GM12878 (cell line): ENCODE measurements around the gene SLC8B1. TPM values are rescaled to one million over a fixed set of nuclear protein-coding genes. Genes with fewer than 3 reads are reported as not detected.

ENCODE experiments used
- ATAC-seq: fragments of 200-7000 bp; cut with Tn5 transposase; 3 replicates; pipeline ENCODE4 v1.9.1; 2020; ENCODE audit warnings: mild to moderate bottlenecking, moderate library complexity
- BruUV-seq: library from RNA; stranded (reverse); fragments of 400-500 nt; replicated peaks from 2 replicates; lab custom pipeline; 2021; lab: Mats Ljungman, UMichigan
- CTCF ChIA-PET: fragments of 300-600 bp; sonication (Branson Sonifier 250); formaldehyde crosslinking; extraction: SDS; loops from one replicate; lab custom pipeline; 2021; ENCODE audit warnings: inconsistent platforms; lab: Yijun Ruan, JAX
- POLR2A ChIA-PET: fragments of 350-600 bp; formaldehyde crosslinking; extraction: SDS; loops from one replicate; lab custom pipeline; 2021; ENCODE audit warnings: inconsistent platforms; lab: Charles Lee
- RAD21 ChIA-PET: fragments of 300-600 bp; sonication (Branson Sonifier 250); formaldehyde crosslinking; loops from one replicate; lab custom pipeline; 2023; ENCODE audit warnings: antibody characterized with exemption; ENCODE audit not compliant: unreplicated experiment; lab: Charles Lee
- SMC1A ChIA-PET: fragments of 300-600 bp; sonication (Branson Sonifier 250); formaldehyde crosslinking; loops from one replicate; lab custom pipeline; 2023; ENCODE audit not compliant: unreplicated experiment, uncharacterized antibody; lab: Charles Lee
- DNase-seq: peaks from one replicate; pipeline ENCODE4 v3.0.0-alpha.2; 2011; ENCODE audit warnings: low read depth, low spot score
- FAIRE-seq: peaks from 3 replicates; lab custom pipeline; 2011; peaks lifted over from hg19 to GRCh38; lab: Jason Lieb, UNC
- H2AFZ ChIP-seq: 2 replicates; pipeline ENCODE4 v1.6.0; 2011; ENCODE audit warnings: low read depth, low read length, control low read depth; ENCODE audit not compliant: control insufficient read depth
- H3K27ac ChIP-seq: 2 replicates; pipeline ENCODE4 v1.5.1; 2011; ENCODE audit warnings: control low read depth; ENCODE audit not compliant: control insufficient read depth, insufficient read depth
- H3K27me3 ChIP-seq, 2 experiments: replicated peaks in 1 of 2; 2 replicates each; pipeline versions ENCODE4 v1.6.0 to v1.6.1; 2011; ENCODE audit warnings: low read length in 1 of 2; ENCODE audit not compliant: control insufficient read depth in 2 of 2, insufficient read depth in 2 of 2
- H3K36me3 ChIP-seq, 2 experiments: 2 replicates each; pipeline ENCODE4 v1.5.1; 2011; ENCODE audit warnings: low read length in 1 of 2; ENCODE audit not compliant: control insufficient read depth in 2 of 2, insufficient read depth in 2 of 2
- H3K4me1 ChIP-seq: 2 replicates; pipeline ENCODE4 v1.6.1; 2011; ENCODE audit warnings: mild to moderate bottlenecking, low read length, moderate library complexity, mixed read lengths; ENCODE audit not compliant: control insufficient read depth, insufficient read depth
- H3K4me2 ChIP-seq: 2 replicates; pipeline ENCODE4 v1.6.0; 2011; ENCODE audit warnings: control low read depth; ENCODE audit not compliant: control insufficient read depth, insufficient read depth
- H3K4me3 ChIP-seq: fragments of 200-600 bp; sonication (generic); 2 replicates; pipeline ENCODE4 v1.5.1; 2016
- H3K79me2 ChIP-seq: 2 replicates; pipeline ENCODE4 v1.6.0; 2011; ENCODE audit warnings: low read length; ENCODE audit not compliant: control insufficient read depth, insufficient read depth
- H3K9ac ChIP-seq: 2 replicates; pipeline ENCODE4 v1.8.0; 2011; ENCODE audit warnings: low read length, control low read depth, mixed read lengths; ENCODE audit not compliant: control insufficient read depth, insufficient read depth
- H3K9me3 ChIP-seq: replicated peaks from 3 replicates; pipeline ENCODE4 v1.5.1; 2011; ENCODE audit warnings: mild to moderate bottlenecking, low read length; ENCODE audit not compliant: control insufficient read depth, insufficient read depth
- H4K20me1 ChIP-seq: 2 replicates; pipeline ENCODE4 v1.6.0; 2011; ENCODE audit not compliant: control insufficient read depth, insufficient read depth
- HDAC6 ChIP-seq: fragments of 200-600 bp; sonication (generic); IDR thresholded peaks from one replicate; pipeline ENCODE4 v1.8.0; 2017; ENCODE audit warnings: antibody characterized with exemption; ENCODE audit not compliant: unreplicated experiment
- YY1 ChIP-seq: IDR thresholded peaks from 2 replicates; pipeline ENCODE4 v1.6.1; 2011; ENCODE audit warnings: low read depth, mild to moderate bottlenecking, low read length
- WGBS: methylation state at CpG from one replicate; pipeline ENCODE4 v1.1.6; 2016; ENCODE audit warnings: low lambda C conversion rate; ENCODE audit not compliant: insufficient replicate concordance, insufficient coverage; ENCODE audit errors: missing lambda C conversion rate; 5-methylcytosine and 5-hydroxymethylcytosine counted together
- in situ Hi-C: fragments of 300-500 bp; cut with MboI; formaldehyde crosslinking; loops from 9 replicates; pipeline ENCODE4 v1.14.3; 2018; ENCODE audit warnings: mixed read lengths
- intact Hi-C: fragments of 100-400 bp; cut with micrococcal nuclease; formaldehyde crosslinking; loops from one replicate; pipeline ENCODE4 v1.14.2; 2022; ENCODE audit not compliant: unreplicated experiment
- polyA plus RNA-seq, 11 experiments: library from polyadenylated mRNA; depleted of rRNA in 4 of 11; unstranded in 6 of 11; stranded (reverse) in 5 of 11; fragments of >200 nt; fragmentation: Nextera tagmentation in 4 of 11; fragmentation: Illumina TruSeq in 1 of 11; extraction: Ambion mirVana in 4 of 11; extraction: Trizol in 1 of 11; gene quantifications; 1 replicate in 1 of 11; 2 replicates in 10 of 11; pipeline versions ENCODE4 v1.2.1 to v1.2.3, GENCODE V29; 2011 to 2016; ENCODE audit warnings: inconsistent platforms in 2 of 11, missing spikeins in 2 of 11, low read depth in 1 of 11
- total RNA-seq, 4 experiments: library from RNA; depleted of rRNA in 3 of 4; stranded (reverse); fragments of >200 nt in 3 of 4; fragmentation: Illumina TruSeq in 1 of 4; extraction: Trizol in 1 of 4; gene quantifications; 2 replicates each; pipeline versions ENCODE4 v1.2.1 to v1.2.3, GENCODE V29; 2013 to 2021
- TF ChIP-seq, protein P1 (sequence below): IDR thresholded peaks from 2 replicates; pipeline ENCODE4 v1.6.1; 2012; ENCODE audit warnings: mild to moderate bottlenecking, low read depth, low read length

Gene SLC8B1
- total and polyA plus RNA-seq, 10 of the 15 experiments (the other 5 are each of a cell fraction or from before 2014, with no cell fraction given): 0.18 to 12.3 (median 6.8) TPM

DNA sequence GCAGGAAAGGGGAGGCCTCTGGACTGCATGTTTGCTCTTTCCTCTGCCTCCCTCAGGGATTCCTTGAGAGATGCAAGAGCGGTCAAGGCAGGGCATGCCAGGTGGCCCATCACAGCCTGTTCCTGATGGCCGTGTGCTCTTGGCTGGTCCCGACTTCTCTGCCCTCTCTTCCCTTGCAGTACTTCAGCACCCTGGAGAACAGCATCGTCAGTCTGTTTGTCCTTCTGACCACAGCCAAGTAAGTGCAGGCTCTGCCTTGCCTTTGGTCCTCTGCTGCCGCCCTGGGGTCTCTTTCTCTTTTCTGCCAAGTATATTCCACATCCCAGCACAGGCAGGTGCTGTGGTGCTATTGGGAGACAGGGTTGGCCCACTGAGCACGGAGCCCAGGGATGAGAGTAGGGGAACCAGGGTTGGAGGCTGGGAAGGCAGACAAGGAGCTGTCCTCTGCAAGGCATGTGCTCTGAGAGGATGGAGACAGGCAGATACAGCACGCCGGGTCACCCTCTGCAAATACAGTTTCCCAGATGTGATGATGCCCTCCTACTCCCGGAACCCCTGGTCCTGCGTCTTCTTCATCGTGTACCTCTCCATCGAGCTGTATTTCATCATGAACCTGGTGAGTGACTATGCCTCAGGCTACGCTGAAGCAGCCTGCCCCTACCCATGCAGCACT, 61.7 kb downstream of the SLC8B1 start:
- H3K27me3 ChIP-seq: no peaks in the 10 kb centered on the region
- WGBS: 97% methylated on average over 13 of the region's 13 CpGs
- no peaks in the 10 kb centered on the region for H3K9me3 ChIP-seq
- CTCF ChIA-PET: interaction anchor here (0.6 kb wide), 1 partner anchor 8 kb away, joined by 4 read pairs; no protein-coding TSS in a partner anchor
- in situ Hi-C loops: no loop called here
- no peak overlapping the region for H3K4me3 ChIP-seq
- no peak overlapping the region for H3K4me2 ChIP-seq
- no peaks in the 10 kb centered on the region for H3K79me2 ChIP-seq
- DNase-seq: no peak
- peaks cover 3% of the 10 kb centered on the region for H3K4me1 ChIP-seq
- no peak overlapping the region for H3K27ac ChIP-seq
- RAD21 ChIA-PET: no interaction called here
- intact Hi-C loops: loop anchor here (10.0 kb wide), 1 partner anchor 78 kb away; no protein-coding TSS in a partner anchor
- FAIRE-seq: no peak
- H3K9ac ChIP-seq: no peak overlapping the region
- H4K20me1 ChIP-seq: no peaks in the 10 kb centered on the region
- ATAC-seq: no peak
- SMC1A ChIA-PET: interaction anchor here (0.7 kb wide), 1 partner anchor 1146 kb away, joined by 3 read pairs; no protein-coding TSS in a partner anchor
- no TSS peak for BruUV-seq
- no peak overlapping the region for H2AFZ ChIP-seq
- POLR2A ChIA-PET: interaction anchor here (0.6 kb wide), 1 partner anchor 50 kb away, joined by 3 read pairs; no protein-coding TSS in a partner anchor
- no peak for TF ChIP-seq YY1
- no peak for TF ChIP-seq HDAC6
- TF ChIP-seq, protein P1, sequence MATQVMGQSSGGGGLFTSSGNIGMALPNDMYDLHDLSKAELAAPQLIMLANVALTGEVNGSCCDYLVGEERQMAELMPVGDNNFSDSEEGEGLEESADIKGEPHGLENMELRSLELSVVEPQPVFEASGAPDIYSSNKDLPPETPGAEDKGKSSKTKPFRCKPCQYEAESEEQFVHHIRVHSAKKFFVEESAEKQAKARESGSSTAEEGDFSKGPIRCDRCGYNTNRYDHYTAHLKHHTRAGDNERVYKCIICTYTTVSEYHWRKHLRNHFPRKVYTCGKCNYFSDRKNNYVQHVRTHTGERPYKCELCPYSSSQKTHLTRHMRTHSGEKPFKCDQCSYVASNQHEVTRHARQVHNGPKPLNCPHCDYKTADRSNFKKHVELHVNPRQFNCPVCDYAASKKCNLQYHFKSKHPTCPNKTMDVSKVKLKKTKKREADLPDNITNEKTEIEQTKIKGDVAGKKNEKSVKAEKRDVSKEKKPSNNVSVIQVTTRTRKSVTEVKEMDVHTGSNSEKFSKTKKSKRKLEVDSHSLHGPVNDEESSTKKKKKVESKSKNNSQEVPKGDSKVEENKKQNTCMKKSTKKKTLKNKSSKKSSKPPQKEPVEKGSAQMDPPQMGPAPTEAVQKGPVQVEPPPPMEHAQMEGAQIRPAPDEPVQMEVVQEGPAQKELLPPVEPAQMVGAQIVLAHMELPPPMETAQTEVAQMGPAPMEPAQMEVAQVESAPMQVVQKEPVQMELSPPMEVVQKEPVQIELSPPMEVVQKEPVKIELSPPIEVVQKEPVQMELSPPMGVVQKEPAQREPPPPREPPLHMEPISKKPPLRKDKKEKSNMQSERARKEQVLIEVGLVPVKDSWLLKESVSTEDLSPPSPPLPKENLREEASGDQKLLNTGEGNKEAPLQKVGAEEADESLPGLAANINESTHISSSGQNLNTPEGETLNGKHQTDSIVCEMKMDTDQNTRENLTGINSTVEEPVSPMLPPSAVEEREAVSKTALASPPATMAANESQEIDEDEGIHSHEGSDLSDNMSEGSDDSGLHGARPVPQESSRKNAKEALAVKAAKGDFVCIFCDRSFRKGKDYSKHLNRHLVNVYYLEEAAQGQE: peak; percentile 42; the same call in 1 of the 2 replicates
- TF ChIP-seq, all 136 proteins: peak for 1
- peaks cover 15 to 25% of the 10 kb centered on the region in 2 experiments for H3K36me3 ChIP-seq
